ENCODE results near the gene RPL22.
A peak's percentile ranks its signal among the peaks of the same experiment; 100 is the strongest.

Gene RPL22

DNA sequence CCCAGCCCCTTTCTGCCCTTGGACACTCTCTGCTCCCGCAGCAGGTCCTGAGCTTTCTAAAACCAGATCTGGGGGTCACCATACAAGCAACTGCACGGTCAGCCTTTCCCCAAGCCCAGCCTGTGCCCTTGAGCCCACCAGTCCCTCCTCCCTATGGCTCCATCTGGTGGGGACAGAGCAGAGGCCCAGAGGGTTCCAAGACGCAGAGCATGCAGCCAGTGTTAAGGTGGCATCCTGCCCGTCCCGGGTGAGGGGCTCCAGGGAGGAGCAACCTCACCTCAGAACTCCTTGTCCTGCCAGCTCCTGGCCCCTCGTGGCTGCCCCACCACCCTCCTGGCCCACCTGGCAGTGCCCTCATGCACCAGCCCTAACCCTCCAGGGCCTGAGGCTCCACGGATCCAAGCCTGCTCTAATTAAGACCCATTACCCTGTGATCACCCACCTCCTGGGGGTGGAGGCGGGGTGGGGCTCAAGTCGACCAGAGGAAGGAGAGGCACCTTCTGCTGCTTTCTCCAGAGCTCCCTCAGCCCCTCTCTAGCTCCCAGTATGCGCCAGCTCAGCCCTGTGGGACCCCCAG, 27.8 kb downstream of the RPL22 start:
- no peak for DNase-seq

- DNase-seq, result peak in 1 of 14 donors; percentile 13
Observed at GRCh38 chr1:6170742-6171201, 28.6 kb downstream of the RPL22 start.

GRCh38 chr1:6170116-6170741, 29.2 kb downstream of the RPL22 start:
- no peak for DNase-seq

DNA sequence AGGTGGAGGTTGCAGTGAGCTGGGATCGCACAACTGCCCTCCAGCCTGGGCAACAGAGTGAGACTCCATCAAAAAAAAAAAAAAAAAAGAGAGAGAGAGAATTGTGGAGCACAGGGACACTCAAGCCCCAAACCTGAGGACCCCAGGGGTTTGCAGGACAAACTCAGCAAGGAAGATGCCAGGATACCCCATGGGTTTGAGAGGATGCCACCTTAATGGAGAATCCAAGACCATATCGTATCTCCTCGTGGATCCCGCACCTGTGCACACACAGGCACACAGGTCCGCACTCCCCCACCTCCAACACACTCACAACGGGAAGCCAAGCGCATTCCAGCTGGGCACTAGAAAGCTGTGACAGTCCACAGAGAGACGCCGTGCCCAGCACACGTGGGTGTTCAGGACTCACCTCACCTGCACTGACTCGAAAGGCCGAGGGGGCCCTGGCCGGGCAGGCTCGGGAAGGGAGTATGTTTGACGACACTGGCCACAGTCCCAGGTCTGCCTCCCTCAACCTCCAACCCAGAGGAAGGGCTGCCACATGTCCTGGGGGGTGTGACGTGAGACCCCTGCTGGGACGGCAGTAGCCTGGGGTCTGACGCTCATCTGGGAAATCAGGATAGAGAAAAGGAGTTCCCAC, 30.3 kb downstream of the RPL22 start:
- no peak for DNase-seq

DNA sequence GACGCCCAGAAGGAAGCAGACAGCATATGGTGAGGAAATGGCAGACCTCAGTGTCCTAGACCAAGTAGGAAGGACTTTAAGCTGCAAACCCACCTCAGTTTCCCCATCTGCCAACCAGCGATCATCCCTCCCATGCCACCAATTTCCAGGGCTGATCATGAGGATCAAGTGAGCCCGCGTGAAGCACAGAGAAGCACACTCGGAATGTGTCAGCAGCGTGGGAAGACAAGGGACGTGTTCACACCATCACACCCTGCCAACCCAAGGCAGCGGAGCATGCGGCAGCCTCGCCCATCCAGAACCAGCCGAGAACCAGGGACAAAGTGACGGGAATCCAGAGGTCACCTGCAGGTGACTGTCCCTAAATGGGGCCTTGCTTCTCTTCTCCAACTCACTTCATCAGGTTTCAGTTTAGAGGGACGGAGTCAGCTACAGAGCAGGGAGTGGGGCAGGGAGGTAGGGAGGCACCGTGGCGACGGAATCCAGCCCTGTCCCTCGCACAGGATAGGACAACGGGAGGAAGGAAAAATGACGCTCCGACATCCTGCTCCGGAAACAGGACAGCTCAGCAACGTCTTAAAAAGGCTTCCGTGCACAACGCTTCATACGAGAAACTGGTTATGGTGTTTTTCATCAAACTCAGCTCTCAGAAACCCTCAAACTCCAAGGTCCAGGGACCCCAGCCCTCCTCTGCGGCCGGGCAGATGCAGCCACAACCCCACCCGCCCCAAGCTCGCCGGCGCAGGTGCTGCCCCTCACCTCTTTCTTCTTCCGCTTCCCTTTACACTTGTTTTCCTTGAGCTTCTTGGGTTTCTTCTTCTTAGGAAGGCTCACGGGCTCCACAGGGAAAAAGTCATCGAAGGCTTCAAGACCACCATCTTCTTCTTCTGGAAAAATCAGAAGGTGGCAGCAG, 31.7 kb downstream of the RPL22 start:
- DNase-seq, result no peak

DNA sequence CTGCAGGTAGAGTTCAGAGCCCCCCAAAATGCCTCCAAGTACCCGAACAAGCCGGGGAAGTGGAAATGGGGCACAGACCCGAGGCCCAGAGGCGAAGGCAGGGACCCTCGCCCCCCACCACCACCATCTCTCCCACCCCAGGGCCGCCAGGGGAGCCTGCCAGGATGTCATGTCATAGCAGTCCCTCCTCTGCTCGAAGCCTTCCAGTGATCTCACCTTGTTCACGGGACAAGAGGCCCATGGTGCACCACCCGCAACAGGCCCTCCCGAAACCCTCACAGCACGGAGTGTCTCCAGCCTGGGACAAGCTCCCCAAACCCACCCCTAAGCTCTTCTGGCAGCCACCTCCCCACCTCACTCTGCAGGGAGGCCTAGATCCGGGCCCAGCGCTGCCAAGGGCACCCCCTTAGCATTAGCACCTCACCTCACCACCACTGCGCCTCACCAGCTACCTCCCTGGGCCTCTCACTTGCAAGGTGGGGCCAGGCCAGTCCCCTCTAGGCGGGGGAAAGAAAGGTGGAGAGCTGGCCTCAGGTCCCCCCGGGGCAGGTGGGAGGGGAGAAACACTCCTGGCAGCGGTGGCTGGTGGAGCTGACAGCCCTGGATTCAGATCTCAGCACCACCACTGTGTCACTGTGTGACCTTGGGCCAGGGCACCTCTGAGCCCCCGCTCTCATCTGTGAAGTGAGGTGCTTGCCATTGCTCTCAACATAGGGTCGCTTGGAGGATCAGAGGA, 32.6 kb downstream of the RPL22 start:
- DNase-seq, result no peak

DNA sequence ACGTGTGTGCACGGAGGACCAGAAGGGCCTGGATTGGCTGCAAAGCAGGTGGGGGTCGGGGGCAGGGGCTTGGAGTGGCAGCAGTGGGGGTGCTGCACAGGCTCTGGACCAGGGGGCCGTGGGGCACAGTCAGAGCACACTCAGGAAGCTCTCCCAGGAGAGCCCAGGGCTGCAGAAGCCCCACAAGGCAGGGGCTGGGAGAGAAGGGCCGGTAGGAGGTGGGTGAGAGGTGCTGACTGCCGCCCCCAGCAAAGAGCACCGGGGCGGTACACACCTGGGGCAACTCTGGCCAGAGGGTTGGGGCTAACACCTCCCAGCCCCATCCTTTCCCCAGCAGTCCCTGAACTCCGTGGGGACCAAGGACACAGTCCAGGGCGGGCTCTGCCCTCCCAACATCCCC, 33.2 kb downstream of the RPL22 start:
- no peak for DNase-seq

DNA sequence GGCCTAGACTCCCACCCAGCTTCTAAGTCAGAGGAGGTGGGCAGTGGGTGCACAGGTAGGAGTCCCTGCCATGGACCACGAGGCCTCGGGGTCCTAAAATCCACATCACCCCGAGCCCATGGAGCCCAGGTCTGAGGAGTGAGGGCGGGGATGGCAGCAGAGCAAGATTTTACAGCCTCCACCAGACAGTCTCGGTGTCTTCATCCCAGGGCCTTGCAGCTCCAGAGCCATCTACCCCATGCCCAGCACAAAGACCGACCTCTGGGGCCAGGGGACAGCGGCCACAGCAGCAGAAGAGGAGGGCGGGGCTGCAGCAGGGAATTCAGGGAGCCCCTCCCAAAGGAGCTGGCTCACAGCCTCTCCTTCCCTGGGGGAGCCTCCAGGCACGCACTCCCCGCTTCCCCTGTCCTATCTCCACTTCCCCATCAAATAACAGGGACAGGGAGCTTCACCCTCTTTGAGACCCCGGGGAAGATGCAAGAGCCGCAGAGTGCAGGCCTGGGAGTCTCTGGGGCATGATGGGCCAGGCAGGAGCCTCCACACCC, 33.9 kb downstream of the RPL22 start:
- no peak for DNase-seq

DNA sequence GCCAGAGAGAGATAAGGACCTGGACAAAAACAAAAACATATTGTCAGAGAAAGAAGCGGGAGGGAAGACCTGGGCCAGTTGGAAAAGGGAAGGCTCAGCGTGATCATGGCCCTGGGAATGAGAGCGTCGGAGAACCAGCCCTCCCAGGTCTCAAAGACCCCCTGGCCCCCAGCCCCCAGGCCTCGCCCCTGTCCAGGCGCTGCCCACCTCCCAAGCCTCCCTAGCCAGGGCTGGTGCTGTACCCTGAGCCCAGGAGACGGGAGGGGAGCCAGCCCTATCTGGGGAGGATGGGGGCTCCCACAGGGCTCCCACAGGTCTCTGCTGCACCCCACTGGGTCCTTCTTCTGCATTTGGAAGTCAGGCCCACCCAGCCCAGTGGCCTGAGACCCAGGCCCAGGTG, 34.4 kb downstream of the RPL22 start:
- no peak for DNase-seq

DNA sequence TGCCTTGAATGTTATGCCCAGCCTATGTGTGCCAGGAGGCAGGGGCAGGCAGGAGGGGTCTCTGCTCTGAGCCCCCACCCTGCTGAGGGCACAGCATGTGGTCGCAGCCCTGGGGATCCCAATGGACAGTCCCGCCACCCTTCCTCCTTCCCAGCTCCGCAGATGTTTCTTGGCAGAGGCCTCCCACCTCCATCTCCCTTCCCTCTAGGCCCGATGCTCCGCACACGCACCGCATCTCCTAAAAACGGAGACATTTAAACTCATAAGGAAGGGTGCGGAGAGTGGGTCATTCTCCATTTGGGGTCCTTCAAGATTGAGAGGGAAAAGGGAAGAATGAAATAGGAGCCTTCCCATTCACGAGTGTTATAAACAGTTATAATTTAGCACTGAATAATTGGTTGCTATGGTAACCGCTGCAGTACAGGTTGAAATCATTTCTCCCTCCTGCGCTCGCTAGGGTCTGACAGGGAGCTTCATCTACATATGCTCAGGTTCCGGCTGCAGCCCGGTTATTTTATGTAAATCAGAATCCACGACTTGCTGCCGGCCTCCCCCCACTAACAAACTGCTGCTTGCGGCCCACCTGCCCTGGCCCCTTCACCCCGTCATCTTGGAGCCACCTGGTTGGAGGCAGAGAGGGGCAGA, 35.3 kb downstream of the RPL22 start:
- DNase-seq, result no peak

DNA sequence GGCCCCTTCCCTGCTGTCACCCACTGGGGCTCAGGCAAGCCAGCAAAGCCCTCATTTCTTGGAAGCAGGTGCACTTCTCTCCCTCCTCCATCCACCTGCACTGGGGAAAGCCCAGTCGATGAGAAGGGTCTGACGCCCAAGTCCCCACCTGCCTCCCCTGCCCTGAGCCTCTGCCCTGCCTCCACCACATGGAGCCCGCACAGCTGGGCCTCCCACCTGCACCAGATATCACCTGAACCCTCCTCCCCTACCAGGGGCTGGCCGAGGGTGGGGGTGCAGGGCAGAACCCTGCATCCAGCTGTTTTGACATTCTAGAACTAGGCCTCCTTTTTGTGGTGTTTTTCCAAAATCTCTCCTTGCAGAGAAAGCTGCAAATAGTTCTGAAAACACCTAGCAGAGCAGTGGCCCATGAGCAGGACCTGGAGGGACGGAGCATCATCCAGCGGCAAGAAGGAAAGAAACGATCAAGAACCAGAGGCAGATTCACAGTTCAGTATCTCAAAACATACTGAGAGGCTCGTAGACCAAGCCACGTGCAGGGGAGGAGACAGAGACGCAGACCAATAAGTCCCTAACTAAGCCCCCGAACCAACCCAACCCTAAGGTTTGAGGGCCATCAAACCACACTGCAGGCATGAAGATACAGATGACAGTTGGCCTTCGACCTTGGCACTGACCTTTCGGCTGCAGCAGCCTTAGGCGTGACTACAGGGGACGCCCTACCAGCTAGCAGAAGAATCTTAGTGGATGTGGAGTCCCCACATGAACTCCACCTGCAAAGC, 36.0 kb downstream of the RPL22 start:
- DNase-seq, result no peak

DNA sequence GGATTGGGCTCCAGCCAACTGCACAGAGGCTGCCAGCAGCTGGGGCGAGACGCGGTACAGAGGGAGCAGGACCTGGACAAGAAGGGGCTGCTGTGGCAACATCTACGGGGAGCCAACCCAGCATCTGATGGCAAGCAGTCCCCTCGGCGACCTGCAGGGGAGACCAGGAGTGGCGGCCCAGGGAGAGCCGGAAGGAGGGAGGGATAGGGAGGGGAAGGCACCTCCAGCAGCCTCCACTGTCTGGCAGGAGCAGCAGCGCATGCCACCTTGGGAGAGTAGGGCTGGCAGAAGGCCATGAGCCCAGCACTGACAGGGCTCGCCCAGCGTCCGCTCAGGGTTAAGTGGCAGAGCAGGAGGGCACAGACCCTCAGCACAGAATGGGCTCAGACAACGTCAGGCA, 36.6 kb downstream of the RPL22 start:
- DNase-seq, result peak in 1 of 14 donors; percentile 9

DNA sequence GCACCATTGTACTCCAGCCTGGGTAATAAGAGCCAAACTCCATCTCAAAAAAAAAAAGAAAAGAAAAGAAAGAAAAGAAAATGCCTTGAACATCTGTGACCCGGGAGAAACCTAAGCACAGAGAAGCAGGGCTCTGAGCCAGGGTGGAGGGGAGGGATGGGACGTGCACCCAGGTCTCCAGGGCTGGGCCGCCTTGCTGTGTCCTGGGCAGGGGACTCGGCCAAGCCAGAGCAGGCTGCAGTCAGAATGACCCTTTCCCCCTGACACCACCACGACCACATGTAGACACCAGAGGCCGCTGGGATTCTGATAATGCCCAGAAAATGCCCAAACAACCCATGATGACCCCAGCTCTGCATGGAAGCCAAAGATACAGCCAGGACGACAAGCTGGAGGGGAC, 37.1 kb downstream of the RPL22 start:
- DNase-seq, result no peak

DNA sequence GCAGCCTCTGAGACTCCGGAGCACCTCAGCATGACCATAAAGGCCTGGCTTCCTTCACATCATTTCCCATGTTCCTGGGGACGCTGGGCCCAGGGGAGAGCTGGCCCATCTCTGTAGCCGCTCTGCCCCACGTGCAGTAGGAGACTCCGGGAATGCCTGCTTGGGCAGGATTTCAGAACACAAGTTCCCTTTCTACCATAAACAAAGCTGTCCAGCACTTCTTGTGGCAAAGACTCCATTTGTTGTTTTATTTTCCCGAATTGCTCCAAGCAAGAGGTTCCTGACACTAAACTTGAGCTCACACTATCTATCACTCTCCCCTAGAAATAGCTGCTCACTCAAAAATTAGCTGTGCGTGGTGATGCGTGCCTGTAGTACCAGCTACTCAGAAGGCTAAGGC, 41.2 kb downstream of the RPL22 start:
- no peak for DNase-seq

GRCh38 chr1:6157528-6158174, 41.7 kb downstream of the RPL22 start:
- no peak for DNase-seq

- no peak for DNase-seq
Observed at GRCh38 chr1:6157132-6157527, 42.3 kb downstream of the RPL22 start.

DNA sequence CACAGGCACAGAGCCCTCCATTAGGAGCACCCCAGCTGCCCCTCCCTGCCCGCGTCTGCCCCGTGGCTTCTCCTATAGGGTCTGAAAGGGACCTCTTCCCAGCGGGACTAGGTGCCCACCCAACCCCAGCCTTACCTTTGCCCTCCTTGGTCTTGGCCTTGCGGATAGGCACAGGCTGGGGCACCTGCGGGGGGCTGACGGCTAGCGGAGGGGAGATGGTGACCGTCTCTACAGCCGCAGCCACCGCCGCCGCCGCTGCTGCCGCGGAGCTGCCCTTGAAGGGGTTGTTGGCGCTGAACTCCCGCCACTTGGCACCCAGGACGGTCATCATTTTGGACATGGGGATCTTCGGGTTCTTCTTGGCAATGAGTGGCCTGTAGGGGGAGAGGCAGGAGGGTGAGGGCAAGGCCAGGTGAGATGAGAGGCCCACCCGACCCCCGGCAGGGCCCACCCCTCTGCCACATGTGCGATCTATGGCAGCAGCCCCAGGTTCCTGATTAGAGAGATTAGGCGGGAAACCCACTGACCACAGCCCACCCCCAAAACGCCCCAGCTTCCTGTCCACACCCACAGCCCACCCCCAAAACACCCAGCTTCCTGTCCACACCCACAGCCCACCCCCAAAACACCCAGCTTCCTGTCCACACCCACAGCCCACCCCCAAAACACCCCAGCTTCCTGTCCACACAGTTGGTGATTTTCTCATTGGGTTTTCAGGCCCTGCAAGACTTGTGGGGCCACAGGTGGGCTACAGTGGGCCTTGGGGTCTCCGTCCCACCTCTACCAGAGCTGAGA, 44.7 kb downstream of the RPL22 start:
- DNase-seq, result no peak

- DNase-seq, result no peak
Observed at GRCh38 chr1:6152882-6153281, 46.5 kb downstream of the RPL22 start.

GRCh38 chr1:6152181-6152580, 47.2 kb downstream of the RPL22 start:
- DNase-seq, result no peak
